ENCODE measurements around the gene CALR3.
"Not testable (repeated sequence)": the region's sequence is repeated elsewhere in the genome, so short reads cannot be mapped to it uniquely, and the experiment has no call there.

Gene CALR3

DNA sequence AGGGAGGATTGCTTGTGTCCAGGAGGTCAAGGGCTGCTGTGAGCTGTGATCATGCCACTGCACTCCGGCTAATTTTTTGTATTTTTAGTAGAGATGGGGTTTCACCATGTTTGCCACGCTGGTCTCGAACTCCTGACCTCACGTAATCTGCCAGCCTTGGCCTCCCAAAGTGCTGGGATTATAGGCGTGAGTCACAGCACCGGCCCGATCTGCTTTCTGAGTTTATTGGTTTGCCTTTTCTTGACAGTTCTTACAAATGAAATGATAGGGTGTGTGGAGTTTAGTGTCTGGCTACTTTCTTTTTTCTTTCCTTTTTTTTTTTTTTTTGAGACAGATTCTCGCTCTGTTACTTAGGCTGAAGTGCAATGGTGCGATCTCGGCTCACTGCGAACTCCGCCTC is 1.1 kb upstream of the CALR3 start:
- DNase-seq (ENCODE audit: low read depth in 3 of 3), result no peak

GRCh38 chr19:16496613-16496983 is 631 bp upstream of the CALR3 start:
- no peak for DNase-seq (ENCODE audit: low read depth in 3 of 3)

GRCh38 chr19:16486476-16486875 is 9.5 kb downstream of the CALR3 start:
- DNase-seq (ENCODE audit: low read depth in 3 of 3), result not testable (repeated sequence)

- DNase-seq (ENCODE audit: low read depth in 3 of 3), result no peak
Measured at GRCh38 chr19:16482745-16483144, 13.2 kb downstream of the CALR3 start.

- DNase-seq (ENCODE audit: low read depth in 3 of 3), result no peak
Measured at GRCh38 chr19:16477311-16477710, 18.7 kb downstream of the CALR3 start.

GRCh38 chr19:16476401-16476800 is 19.6 kb downstream of the CALR3 start:
- DNase-seq (ENCODE audit: low read depth in 3 of 3), result no peak

GRCh38 chr19:16473875-16474392 is 22.0 kb downstream of the CALR3 start:
- no peak for DNase-seq (ENCODE audit: low read depth in 3 of 3)

- DNase-seq (ENCODE audit: low read depth in 3 of 3), result no peak
Measured at GRCh38 chr19:16472992-16473391, 23.0 kb downstream of the CALR3 start.

GRCh38 chr19:16472559-16472899 is 23.4 kb downstream of the CALR3 start:
- not testable (repeated sequence) for DNase-seq (ENCODE audit: low read depth in 3 of 3)

GRCh38 chr19:16470911-16471811 is 24.8 kb downstream of the CALR3 start:
- no peak for DNase-seq (ENCODE audit: low read depth in 3 of 3)

DNA sequence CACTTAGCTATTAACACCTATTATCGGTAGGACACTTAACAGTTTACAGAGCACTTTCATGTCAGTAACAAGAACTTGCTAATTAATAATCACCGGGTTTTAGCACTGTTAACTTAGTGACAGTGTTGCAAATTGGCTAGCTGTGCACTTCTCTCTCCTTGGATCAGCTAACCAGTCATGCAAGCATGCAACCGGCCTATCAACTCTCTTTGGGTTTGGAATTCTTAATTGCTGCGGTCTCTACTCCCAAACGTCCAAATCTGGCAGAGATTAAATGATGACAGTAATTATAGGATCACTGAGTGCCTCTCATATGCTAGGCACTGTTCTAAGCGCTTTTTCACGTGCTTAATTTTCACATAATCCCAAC is 25.4 kb downstream of the CALR3 start:
- DNase-seq (ENCODE audit: low read depth in 3 of 3), result no peak

GRCh38 chr19:16467581-16467980 is 28.4 kb downstream of the CALR3 start:
- DNase-seq (ENCODE audit: low read depth in 3 of 3), result no peak

DNA sequence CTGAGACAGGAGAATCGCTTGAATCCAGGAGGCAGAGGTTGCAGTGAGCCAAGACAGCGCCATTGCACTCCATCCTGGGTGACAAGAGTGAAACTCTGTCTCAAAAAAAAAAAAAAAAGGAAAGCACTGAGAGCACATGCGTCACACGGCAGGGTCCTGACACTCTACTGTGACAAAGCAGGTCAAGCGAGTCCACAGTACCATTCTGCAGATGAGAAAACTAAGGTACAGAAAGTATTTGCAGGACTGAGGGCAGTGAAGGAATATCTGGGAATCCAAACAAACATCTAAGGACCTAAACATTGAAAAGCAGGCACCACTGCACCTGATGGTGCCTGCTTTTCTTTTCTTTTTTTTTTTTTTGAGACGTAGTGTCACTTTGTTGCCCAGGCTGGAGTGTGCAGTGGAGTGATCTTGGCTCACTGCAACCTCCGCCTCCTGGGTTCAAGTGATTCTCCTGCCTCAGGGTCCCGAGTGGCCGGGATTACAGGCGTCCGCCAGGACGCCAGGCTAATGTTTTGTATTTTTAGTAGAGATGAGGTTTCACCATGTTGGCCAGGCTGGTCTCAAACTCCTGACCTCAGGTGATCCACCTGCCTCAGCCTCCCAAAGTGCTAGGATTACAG is 29.1 kb downstream of the CALR3 start:
- DNase-seq (ENCODE audit: low read depth in 3 of 3), result not testable (repeated sequence)

DNA sequence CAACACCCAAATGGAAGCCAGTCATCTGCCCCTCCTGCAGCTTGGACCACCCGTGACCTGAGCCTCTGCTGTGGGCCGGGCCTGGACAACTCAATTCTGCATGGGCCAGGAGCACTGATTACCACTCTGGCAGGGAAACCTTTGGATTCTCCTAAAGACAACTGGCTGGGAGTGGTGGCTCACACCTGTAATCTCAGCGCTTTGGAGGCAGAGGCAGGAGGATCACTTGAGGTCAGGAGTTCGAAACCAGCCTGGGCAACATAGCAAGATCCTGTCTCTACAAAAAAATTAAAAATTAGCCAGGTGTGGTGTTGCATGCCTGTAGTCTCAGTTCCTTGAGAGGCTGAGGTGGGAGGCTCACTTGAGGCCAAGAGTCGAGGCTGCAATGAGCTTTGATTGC is 30.7 kb downstream of the CALR3 start:
- no peak for DNase-seq (ENCODE audit: low read depth in 3 of 3)

- DNase-seq (ENCODE audit: low read depth in 3 of 3), result no peak
Measured at GRCh38 chr19:16463991-16464575, 31.9 kb downstream of the CALR3 start.

DNA sequence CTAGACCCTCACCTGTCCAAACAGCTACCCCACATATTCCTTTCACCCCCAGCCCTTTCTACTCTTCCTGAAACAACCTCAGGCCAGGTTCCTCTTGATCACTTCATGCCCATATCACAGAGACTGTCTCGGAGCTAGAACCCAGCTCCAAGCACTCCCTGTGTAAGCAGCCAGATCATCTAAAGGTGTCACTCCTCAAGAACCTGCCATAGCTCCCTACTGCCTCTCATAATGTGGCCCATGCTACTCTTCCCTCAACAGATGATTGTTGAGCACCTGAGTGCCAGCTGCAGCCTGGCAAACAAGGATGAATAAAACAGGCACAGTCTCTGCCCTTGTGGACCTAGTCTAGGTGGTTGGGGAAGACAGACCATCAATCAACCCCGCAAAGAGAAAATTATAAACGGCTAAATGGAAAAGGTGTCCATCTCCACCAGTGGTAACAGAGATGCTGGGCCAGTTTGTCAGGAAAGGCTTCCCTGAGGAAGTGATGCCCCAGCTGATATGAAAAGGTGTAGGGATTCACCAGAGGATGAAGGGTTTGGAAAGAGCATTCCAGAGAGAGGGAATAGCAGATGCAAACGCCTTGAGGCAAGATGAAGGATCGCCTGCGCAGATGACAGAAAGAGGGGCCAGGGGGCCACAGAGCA is 32.5 kb downstream of the CALR3 start:
- no peak for DNase-seq (ENCODE audit: low read depth in 3 of 3)

GRCh38 chr19:16462757-16463250 is 33.2 kb downstream of the CALR3 start:
- no peak for DNase-seq (ENCODE audit: low read depth in 3 of 3)

DNA sequence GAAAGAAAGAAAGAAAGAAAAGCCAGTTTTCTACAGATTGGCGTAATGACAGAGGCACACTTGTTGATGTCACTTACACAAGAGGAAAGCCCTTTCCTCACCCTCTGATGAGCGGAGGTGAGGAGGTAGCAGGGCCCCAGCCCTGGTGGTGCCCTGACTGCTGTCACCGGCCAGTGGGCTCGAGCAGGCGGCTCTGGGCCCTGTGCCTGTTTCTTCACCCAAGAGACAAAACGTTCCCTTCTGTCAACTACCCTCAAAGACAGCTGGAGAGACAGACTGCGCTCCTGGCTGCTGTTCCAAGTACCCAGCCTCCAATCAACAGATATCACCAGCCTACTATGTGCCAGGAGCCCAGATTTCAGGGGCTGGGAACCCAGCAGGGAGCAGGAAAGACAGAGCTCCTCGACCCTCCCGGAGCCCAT is 34.3 kb downstream of the CALR3 start:
- no peak for DNase-seq (ENCODE audit: low read depth in 3 of 3)

DNA sequence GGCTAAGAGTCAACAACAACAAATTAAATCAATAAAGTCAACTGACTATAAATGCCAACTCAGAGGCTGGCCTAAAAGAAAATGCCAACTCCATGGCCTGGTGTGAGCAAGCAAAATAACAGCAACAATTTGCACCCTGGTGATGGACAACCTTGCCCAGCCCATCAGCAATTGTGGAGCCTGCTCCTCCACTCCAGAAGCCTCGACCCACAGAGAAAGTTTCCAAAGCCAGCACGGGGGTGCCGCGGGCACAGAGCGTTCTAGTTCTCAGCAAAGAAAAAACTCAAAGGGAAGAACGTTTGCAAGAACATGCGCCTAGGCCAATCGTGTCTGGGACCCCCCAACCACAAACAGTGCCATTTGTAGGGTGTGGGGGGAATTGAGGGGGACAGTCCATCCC is 35.5 kb downstream of the CALR3 start:
- DNase-seq (ENCODE audit: low read depth in 3 of 3), result no peak

GRCh38 chr19:16459680-16460079 is 36.3 kb downstream of the CALR3 start:
- no peak for DNase-seq (ENCODE audit: low read depth in 3 of 3)

- no peak for DNase-seq (ENCODE audit: low read depth in 3 of 3)
Measured at GRCh38 chr19:16458391-16459341, 37.3 kb downstream of the CALR3 start.
